CD4-positive, alpha-beta T cell treated with Interferon gamma for 1 hour (primary cell): ENCODE results near the gene GP1BB.
"Not testable (repeated sequence)": the region's sequence is repeated elsewhere in the genome, so short reads cannot be mapped to it uniquely, and the experiment has no call there.

Experiments used
- DNase-seq: peaks from one replicate; pipeline ENCODE4 v3.0.0-alpha.2; 2020

The GP1BB gene

GRCh38 chr22:19693981-19694670 lies 29.2 kb upstream of the GP1BB start:
- no peak for DNase-seq

- no peak for DNase-seq
Measured at GRCh38 chr22:19694696-19695095, 28.6 kb upstream of the GP1BB start.

- no peak for DNase-seq
Measured at GRCh38 chr22:19696504-19697276, 26.6 kb upstream of the GP1BB start.

- not testable (repeated sequence) for DNase-seq
Measured at GRCh38 chr22:19697871-19698270, 25.5 kb upstream of the GP1BB start.

GRCh38 chr22:19700790-19701419 lies 22.4 kb upstream of the GP1BB start:
- DNase-seq = no peak

- DNase-seq = no peak
Measured at GRCh38 chr22:19701420-19702145, 21.8 kb upstream of the GP1BB start.

GRCh38 chr22:19703869-19704268 lies 19.5 kb upstream of the GP1BB start:
- DNase-seq = no peak

- DNase-seq = no peak
Measured at GRCh38 chr22:19704355-19705015, 18.9 kb upstream of the GP1BB start.

GRCh38 chr22:19705181-19705934 lies 18.0 kb upstream of the GP1BB start:
- no peak for DNase-seq

GRCh38 chr22:19706661-19707151 lies 16.6 kb upstream of the GP1BB start:
- DNase-seq = no peak

GRCh38 chr22:19707347-19708290 lies 15.7 kb upstream of the GP1BB start:
- DNase-seq = no peak

- DNase-seq = no peak
Measured at GRCh38 chr22:19708321-19709011, 14.9 kb upstream of the GP1BB start.

GRCh38 chr22:19709063-19709769 lies 14.1 kb upstream of the GP1BB start:
- no peak for DNase-seq

GRCh38 chr22:19710020-19710768 lies 13.1 kb upstream of the GP1BB start:
- no peak for DNase-seq

- no peak for DNase-seq
Measured at GRCh38 chr22:19710769-19711106, 12.6 kb upstream of the GP1BB start.

GRCh38 chr22:19713245-19713644 lies 10.1 kb upstream of the GP1BB start:
- DNase-seq = no peak

- no peak for DNase-seq
Measured at GRCh38 chr22:19713650-19714311, 9.6 kb upstream of the GP1BB start.
